Measurements from ENCODE around the gene LPCAT3. TPM values are rescaled to one million over a fixed set of nuclear protein-coding genes. Genes with fewer than 3 reads are reported as not detected.
"Not testable (repeated sequence)": the region's sequence is repeated elsewhere in the genome, so short reads cannot be mapped to it uniquely, and the experiment has no call there.

LPCAT3 gene
- total RNA-seq, 1 experiment from 2014 or later: 102 TPM

GRCh38 chr12:7039403-7039802 is 21.1 kb upstream of the LPCAT3 start:
- Histone ChIP-seq H3K4me3 (no peak overlapping the region), H3K27me3 (ENCODE audit: insufficient read depth, low read depth) (no peaks in the 10 kb centered on the region), H2AFZ (no peak overlapping the region; the same call in 1 of the 2 replicates), H3K9me3 (ENCODE audit: insufficient read depth, low read depth) (no peaks in the 10 kb centered on the region), H3F3A (ENCODE audit: insufficient read depth, low read depth) (no peaks in the 10 kb centered on the region; the same call in 1 of the 2 replicates), H3K36me3 (ENCODE audit: low read depth) (no peaks in the 10 kb centered on the region), H3K4me2 (no peak overlapping the region), H3K79me2 (ENCODE audit: low read depth) (no peaks in the 10 kb centered on the region), H3K9me2 (ENCODE audit: insufficient read depth) (0 out of 2 replicates have a peak, but pooled peaks cover 3% of the 10 kb centered on the region), H3K27ac (no peak overlapping the region), H3K4me1 (replicated peaks; ENCODE audit: insufficient read depth) (no peaks in the 10 kb centered on the region), H4K20me1 (ENCODE audit: insufficient read depth) (no peaks in the 10 kb centered on the region)
- ChIA-PET POLR2A (ENCODE audit: unreplicated experiment) (no interaction called here), CTCF (no interaction called here)
- TF ChIP-seq EZH2 (IDR thresholded peaks at IDR 0.05; ENCODE audit: low read depth) (no peak), CTCF (conservative IDR thresholded peaks at IDR 0.05) (no peak)
- intact Hi-C loops (cut with micrococcal nuclease; ENCODE audit: unreplicated experiment): no loop called here
- DNase-seq: no peak
- no TSS peak for BruUV-seq (replicated peaks)

- Histone ChIP-seq H3F3A (ENCODE audit: insufficient read depth, low read depth) (no peaks in the 10 kb centered on the region; the same call in 1 of the 2 replicates), H3K4me1 (replicated peaks; ENCODE audit: insufficient read depth) (no peaks in the 10 kb centered on the region), H3K27me3 (ENCODE audit: insufficient read depth, low read depth) (no peaks in the 10 kb centered on the region; the same call in 1 of the 2 replicates), H3K4me2 (no peak overlapping the region), H3K4me3 (no peak overlapping the region), H3K36me3 (ENCODE audit: low read depth) (no peaks in the 10 kb centered on the region), H3K27ac (no peak overlapping the region), H4K20me1 (ENCODE audit: insufficient read depth) (no peaks in the 10 kb centered on the region), H2AFZ (no peak overlapping the region; the same call in 1 of the 2 replicates), H3K9me2 (ENCODE audit: insufficient read depth) (0 out of 2 replicates have a peak, but pooled peaks cover 3% of the 10 kb centered on the region), H3K79me2 (ENCODE audit: low read depth) (no peaks in the 10 kb centered on the region), H3K9me3 (ENCODE audit: insufficient read depth, low read depth) (no peaks in the 10 kb centered on the region)
- BruUV-seq (replicated peaks): no TSS peak
- intact Hi-C loops (cut with micrococcal nuclease; ENCODE audit: unreplicated experiment): no loop called here
- no peak for TF ChIP-seq CTCF (conservative IDR thresholded peaks at IDR 0.05)
- no peak for TF ChIP-seq EZH2 (IDR thresholded peaks at IDR 0.05; ENCODE audit: low read depth)
- CTCF ChIA-PET: interaction anchor here (0.6 kb wide), 1 partner anchor 278 kb away, joined by 4 read pairs; no protein-coding TSS in a partner anchor
- DNase-seq: no peak
- POLR2A ChIA-PET (ENCODE audit: unreplicated experiment): no interaction called here
These were observed 20.3 kb upstream of the LPCAT3 start for GRCh38 chr12:7038591-7038990.

- not testable (repeated sequence) for H3K27me3 ChIP-seq (ENCODE audit: insufficient read depth, low read depth); BruUV-seq (replicated peaks)
These were observed 19.1 kb upstream of the LPCAT3 start for GRCh38 chr12:7037411-7037810.

GRCh38 chr12:7035463-7035862 is 17.2 kb upstream of the LPCAT3 start:
- CTCF ChIA-PET: no interaction called here

More at GRCh38 chr12:7037411-7037810, 19.1 kb upstream of the LPCAT3 start:
- H2AFZ ChIP-seq; H3K4me2 ChIP-seq; H4K20me1 ChIP-seq (ENCODE audit: insufficient read depth); POLR2A ChIA-PET (ENCODE audit: unreplicated experiment); H3K27ac ChIP-seq; H3K79me2 ChIP-seq (ENCODE audit: low read depth); H3K9me3 ChIP-seq (ENCODE audit: insufficient read depth, low read depth); DNase-seq; CTCF ChIA-PET; intact Hi-C loops (cut with micrococcal nuclease; ENCODE audit: unreplicated experiment); H3K4me3 ChIP-seq; H3F3A ChIP-seq (ENCODE audit: insufficient read depth, low read depth); H3K4me1 ChIP-seq (replicated peaks; ENCODE audit: insufficient read depth); H3K36me3 ChIP-seq (ENCODE audit: low read depth); H3K9me2 ChIP-seq (ENCODE audit: insufficient read depth): not testable (repeated sequence)

More at GRCh38 chr12:7035463-7035862, 17.2 kb upstream of the LPCAT3 start:
- H3F3A ChIP-seq (ENCODE audit: insufficient read depth, low read depth): no peaks in the 10 kb centered on the region
- intact Hi-C loops (cut with micrococcal nuclease; ENCODE audit: unreplicated experiment): no loop called here
- TF ChIP-seq EZH2 (IDR thresholded peaks at IDR 0.05; ENCODE audit: low read depth) (no peak), CTCF (conservative IDR thresholded peaks at IDR 0.05) (no peak)
- H4K20me1 ChIP-seq (ENCODE audit: insufficient read depth): no peaks in the 10 kb centered on the region
- no peaks in the 10 kb centered on the region; the same call in 1 of the 2 replicates for H3K27me3 ChIP-seq (ENCODE audit: insufficient read depth, low read depth)
- no peaks in the 10 kb centered on the region for H3K9me3 ChIP-seq (ENCODE audit: insufficient read depth, low read depth)
- no peaks in the 10 kb centered on the region for H3K4me1 ChIP-seq (replicated peaks; ENCODE audit: insufficient read depth)
- no peak overlapping the region for H3K27ac ChIP-seq
- no TSS peak for BruUV-seq (replicated peaks)
- H3K4me3 ChIP-seq: no peak overlapping the region
- POLR2A ChIA-PET (ENCODE audit: unreplicated experiment): no interaction called here
- 0 out of 2 replicates have a peak, but pooled peaks cover 3% of the 10 kb centered on the region for H3K9me2 ChIP-seq (ENCODE audit: insufficient read depth)
- H3K79me2 ChIP-seq (ENCODE audit: low read depth): no peaks in the 10 kb centered on the region
- no peak overlapping the region for H2AFZ ChIP-seq
- DNase-seq: no peak
- no peak overlapping the region for H3K4me2 ChIP-seq
- no peaks in the 10 kb centered on the region for H3K36me3 ChIP-seq (ENCODE audit: low read depth)
